WTC11 (cell line): Measurements from ENCODE around the gene TC2N. TPM values are rescaled to one million over a fixed set of nuclear protein-coding genes. Genes with fewer than 3 reads are reported as not detected.

Source experiments
- ATAC-seq: fragments of 200-7000 bp; cut with Tn5 transposase; 2 replicates; pipeline ENCODE4 v1.10.0; 2021; ENCODE audit warnings: mild to moderate bottlenecking, moderate library complexity
- CTCF ChIA-PET: fragments of 300-600 bp; sonication (Branson Sonifier 250); formaldehyde crosslinking; loops from one replicate; lab custom pipeline; 2021; ENCODE audit warnings: antibody characterized with exemption; lab: Charles Lee
- POLR2A ChIA-PET: fragments of 350-600 bp; sonication (Branson Sonifier 250); formaldehyde crosslinking; loops from one replicate; lab custom pipeline; 2021; ENCODE audit warnings: antibody characterized with exemption; lab: Charles Lee
- DNase-seq: peaks from one replicate; pipeline ENCODE4 v3.0.0; 2021; ENCODE audit warnings: low spot score
- H3K27ac Mint-ChIP-seq: 2 replicates; pipeline ENCODE4 v1.8.0; 2021; ENCODE audit warnings: mixed read lengths
- H3K27me3 Mint-ChIP-seq: 2 replicates; pipeline ENCODE4 v1.8.0; 2021; ENCODE audit warnings: low read depth, mild to moderate bottlenecking, moderate library complexity, mixed read lengths
- H3K36me3 Mint-ChIP-seq: 2 replicates; pipeline ENCODE4 v1.8.0; 2021; ENCODE audit warnings: mixed read lengths
- H3K4me1 Mint-ChIP-seq: 2 replicates; pipeline ENCODE4 v1.8.0; 2022; ENCODE audit warnings: mixed read lengths
- H3K4me3 Mint-ChIP-seq: 2 replicates; pipeline ENCODE4 v1.8.0; 2021; ENCODE audit warnings: mild to moderate bottlenecking, moderate library complexity, mixed read lengths
- H3K9me3 Mint-ChIP-seq: 2 replicates; pipeline ENCODE4 v1.8.0; 2021; ENCODE audit warnings: mixed read lengths
- CBFB ChIP-seq: sonication (generic); formaldehyde crosslinking; IDR thresholded peaks from 2 replicates; pipeline ENCODE4 v1.8.1; 2022; ENCODE audit warnings: mild to moderate bottlenecking, low read depth, missing genetic modification reagents
- CTCF ChIP-seq: fragments of 200-600 bp; IDR thresholded peaks from 2 replicates; pipeline ENCODE4 v1.8.0; 2022; ENCODE audit warnings: antibody characterized with exemption
- E2F1 ChIP-seq: sonication (generic); formaldehyde crosslinking; IDR thresholded peaks from 2 replicates; pipeline ENCODE4 v1.8.0; 2022; ENCODE audit warnings: mild to moderate bottlenecking, missing genetic modification reagents
- FOXK1 ChIP-seq: sonication (generic); formaldehyde crosslinking; IDR thresholded peaks from 2 replicates; pipeline ENCODE4 v1.8.0; 2022; ENCODE audit warnings: mild to moderate bottlenecking, moderate library complexity, missing genetic modification reagents
- GRHL2 ChIP-seq: fragments of 250-450 bp; sonication (Bioruptor Pico); IDR thresholded peaks from 2 replicates; pipeline ENCODE4 v1.8.0; 2022; ENCODE audit warnings: mild to moderate bottlenecking, moderate library complexity; ENCODE audit not compliant: insufficient replicate concordance, severe bottlenecking
- KAT7 ChIP-seq: sonication (generic); formaldehyde crosslinking; IDR thresholded peaks from 2 replicates; pipeline ENCODE4 v1.8.1; 2023; ENCODE audit warnings: missing genetic modification reagents, mild to moderate bottlenecking, borderline replicate concordance
- OVOL2 ChIP-seq: fragments of 250-450 bp; sonication (Bioruptor Pico); IDR thresholded peaks from 2 replicates; pipeline ENCODE4 v1.9.0; 2021; ENCODE audit warnings: mild to moderate bottlenecking, borderline replicate concordance
- RELA ChIP-seq: sonication (generic); formaldehyde crosslinking; IDR thresholded peaks from 2 replicates; pipeline ENCODE4 v1.8.1; 2022; ENCODE audit warnings: missing genetic modification reagents, mild to moderate bottlenecking, borderline replicate concordance
- TEAD4 ChIP-seq: sonication (generic); formaldehyde crosslinking; IDR thresholded peaks from 2 replicates; pipeline ENCODE4 v1.8.0; 2022; ENCODE audit warnings: mild to moderate bottlenecking, missing genetic modification reagents
- ZNF425 ChIP-seq: fragments of 250-450 bp; sonication (Bioruptor Pico); conservative IDR thresholded peaks from 2 replicates; pipeline ENCODE4 v1.9.0; 2021; ENCODE audit warnings: mild to moderate bottlenecking
- ZNF671 ChIP-seq: fragments of 250-450 bp; sonication (Bioruptor Pico); IDR thresholded peaks from 2 replicates; pipeline ENCODE4 v1.8.0; 2021; ENCODE audit warnings: mild to moderate bottlenecking
- total RNA-seq: library from RNA; stranded (reverse); gene quantifications from 3 replicates; pipeline ENCODE4 v1.2.3, GENCODE V29; 2021
- TF ChIP-seq, protein P1 (sequence below): fragments of 250-450 bp; sonication (Bioruptor Pico); IDR thresholded peaks from 2 replicates; pipeline ENCODE4 v1.9.0; 2021; ENCODE audit warnings: mild to moderate bottlenecking
- TF ChIP-seq, protein P2 (sequence below): sonication (generic); formaldehyde crosslinking; IDR thresholded peaks from 2 replicates; pipeline ENCODE4 v1.8.0; 2022; ENCODE audit warnings: missing genetic modification reagents

Gene TC2N
- total RNA-seq, 1 experiment from 2014 or later, result 33.0 TPM

DNA sequence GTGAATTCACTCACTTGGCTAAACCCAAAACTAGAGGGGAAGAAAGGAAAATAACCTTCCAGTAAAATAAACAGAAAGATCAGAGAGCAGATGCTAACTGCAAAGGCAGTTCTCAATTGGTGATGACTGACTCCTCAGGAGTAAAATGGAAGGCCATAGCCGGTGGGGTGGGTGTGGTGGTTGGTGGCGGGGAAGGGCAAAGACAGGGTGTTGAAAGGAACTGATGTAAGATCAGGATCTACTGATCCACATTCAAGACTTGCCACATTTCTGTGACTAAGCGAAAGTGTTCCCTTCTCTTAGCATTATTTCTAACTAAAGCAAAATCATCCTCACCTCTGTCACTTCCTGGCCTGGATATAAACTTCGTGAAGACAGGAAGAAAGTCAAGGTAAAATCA is 26.3 kb upstream of the TC2N start (continued):
- TF ChIP-seq, protein P1, sequence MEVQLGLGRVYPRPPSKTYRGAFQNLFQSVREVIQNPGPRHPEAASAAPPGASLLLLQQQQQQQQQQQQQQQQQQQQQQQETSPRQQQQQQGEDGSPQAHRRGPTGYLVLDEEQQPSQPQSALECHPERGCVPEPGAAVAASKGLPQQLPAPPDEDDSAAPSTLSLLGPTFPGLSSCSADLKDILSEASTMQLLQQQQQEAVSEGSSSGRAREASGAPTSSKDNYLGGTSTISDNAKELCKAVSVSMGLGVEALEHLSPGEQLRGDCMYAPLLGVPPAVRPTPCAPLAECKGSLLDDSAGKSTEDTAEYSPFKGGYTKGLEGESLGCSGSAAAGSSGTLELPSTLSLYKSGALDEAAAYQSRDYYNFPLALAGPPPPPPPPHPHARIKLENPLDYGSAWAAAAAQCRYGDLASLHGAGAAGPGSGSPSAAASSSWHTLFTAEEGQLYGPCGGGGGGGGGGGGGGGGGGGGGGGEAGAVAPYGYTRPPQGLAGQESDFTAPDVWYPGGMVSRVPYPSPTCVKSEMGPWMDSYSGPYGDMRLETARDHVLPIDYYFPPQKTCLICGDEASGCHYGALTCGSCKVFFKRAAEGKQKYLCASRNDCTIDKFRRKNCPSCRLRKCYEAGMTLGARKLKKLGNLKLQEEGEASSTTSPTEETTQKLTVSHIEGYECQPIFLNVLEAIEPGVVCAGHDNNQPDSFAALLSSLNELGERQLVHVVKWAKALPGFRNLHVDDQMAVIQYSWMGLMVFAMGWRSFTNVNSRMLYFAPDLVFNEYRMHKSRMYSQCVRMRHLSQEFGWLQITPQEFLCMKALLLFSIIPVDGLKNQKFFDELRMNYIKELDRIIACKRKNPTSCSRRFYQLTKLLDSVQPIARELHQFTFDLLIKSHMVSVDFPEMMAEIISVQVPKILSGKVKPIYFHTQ (CRISPR knock-in tag), result no peak
- TF ChIP-seq ZNF671 (CRISPR knock-in tag) (no peak), GRHL2 (no peak), E2F1 (CRISPR knock-in tag) (no peak), TEAD4 (CRISPR knock-in tag) (no peak), ZNF425 (CRISPR knock-in tag) (no peak), CBFB (CRISPR knock-in tag) (no peak), KAT7 (CRISPR knock-in tag) (no peak)

DNA sequence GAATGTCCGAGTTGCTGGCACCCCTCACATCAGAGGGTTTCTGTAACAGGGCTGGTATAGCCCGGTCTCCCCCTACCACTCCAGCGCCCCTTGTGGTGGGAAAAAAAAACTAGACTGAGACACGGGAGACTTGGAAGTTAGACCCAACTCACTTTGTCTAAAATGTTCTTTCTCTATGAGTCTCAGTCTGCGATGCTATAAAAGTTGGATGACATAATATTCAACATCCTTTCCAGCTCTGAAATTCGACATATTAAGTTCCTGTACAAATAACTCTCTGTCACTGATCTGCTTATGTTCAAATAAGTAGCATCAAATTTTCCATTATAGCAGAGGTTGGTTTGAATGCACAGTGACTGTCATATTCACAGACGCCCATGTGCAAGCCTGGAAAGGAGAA is 25.7 kb upstream of the TC2N start:
- ChIA-PET POLR2A (no interaction called here), CTCF (interaction anchor here (0.7 to 2.6 kb wide), 8 partner anchors 14 to 241 kb away, joined by 3 to 18 read pairs (median 4); no protein-coding TSS in a partner anchor)
- peaks cover 16% of the 10 kb centered on the region for H3K4me1 Mint-ChIP-seq
- H3K36me3 Mint-ChIP-seq, result no peaks in the 10 kb centered on the region
- no peaks in the 10 kb centered on the region for H3K27me3 Mint-ChIP-seq
- ATAC-seq, result peak; percentile 80
- H3K27ac Mint-ChIP-seq, result no peak overlapping the region
- DNase-seq, result peak; percentile 62
- H3K9me3 Mint-ChIP-seq, result no peaks in the 10 kb centered on the region
- TF ChIP-seq CBFB (CRISPR knock-in tag), result no peak
- TF ChIP-seq CTCF, result peak; percentile 51; the same call in 1 of the 2 replicates
- TF ChIP-seq, protein P2, sequence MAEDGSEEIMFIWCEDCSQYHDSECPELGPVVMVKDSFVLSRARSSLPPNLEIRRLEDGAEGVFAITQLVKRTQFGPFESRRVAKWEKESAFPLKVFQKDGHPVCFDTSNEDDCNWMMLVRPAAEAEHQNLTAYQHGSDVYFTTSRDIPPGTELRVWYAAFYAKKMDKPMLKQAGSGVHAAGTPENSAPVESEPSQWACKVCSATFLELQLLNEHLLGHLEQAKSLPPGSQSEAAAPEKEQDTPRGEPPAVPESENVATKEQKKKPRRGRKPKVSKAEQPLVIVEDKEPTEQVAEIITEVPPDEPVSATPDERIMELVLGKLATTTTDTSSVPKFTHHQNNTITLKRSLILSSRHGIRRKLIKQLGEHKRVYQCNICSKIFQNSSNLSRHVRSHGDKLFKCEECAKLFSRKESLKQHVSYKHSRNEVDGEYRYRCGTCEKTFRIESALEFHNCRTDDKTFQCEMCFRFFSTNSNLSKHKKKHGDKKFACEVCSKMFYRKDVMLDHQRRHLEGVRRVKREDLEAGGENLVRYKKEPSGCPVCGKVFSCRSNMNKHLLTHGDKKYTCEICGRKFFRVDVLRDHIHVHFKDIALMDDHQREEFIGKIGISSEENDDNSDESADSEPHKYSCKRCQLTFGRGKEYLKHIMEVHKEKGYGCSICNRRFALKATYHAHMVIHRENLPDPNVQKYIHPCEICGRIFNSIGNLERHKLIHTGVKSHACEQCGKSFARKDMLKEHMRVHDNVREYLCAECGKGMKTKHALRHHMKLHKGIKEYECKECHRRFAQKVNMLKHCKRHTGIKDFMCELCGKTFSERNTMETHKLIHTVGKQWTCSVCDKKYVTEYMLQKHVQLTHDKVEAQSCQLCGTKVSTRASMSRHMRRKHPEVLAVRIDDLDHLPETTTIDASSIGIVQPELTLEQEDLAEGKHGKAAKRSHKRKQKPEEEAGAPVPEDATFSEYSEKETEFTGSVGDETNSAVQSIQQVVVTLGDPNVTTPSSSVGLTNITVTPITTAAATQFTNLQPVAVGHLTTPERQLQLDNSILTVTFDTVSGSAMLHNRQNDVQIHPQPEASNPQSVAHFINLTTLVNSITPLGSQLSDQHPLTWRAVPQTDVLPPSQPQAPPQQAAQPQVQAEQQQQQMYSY (CRISPR knock-in tag), result no peak
- TF ChIP-seq FOXK1 (CRISPR knock-in tag), result no peak
- TF ChIP-seq OVOL2, result no peak
- no peak for TF ChIP-seq RELA
- H3K4me3 Mint-ChIP-seq, result no peak overlapping the region
